Ammon's horn (tissue), 1 donor: Measurements from ENCODE around the gene FLAD1.

Experiments
- DNase-seq: peaks from one replicate; pipeline ENCODE4 v3.0.0-alpha.2; 2016; ENCODE audit warnings: low spot score

The FLAD1 gene

GRCh38 chr1:155038602-155039307 lies 55.6 kb downstream of the FLAD1 start:
- DNase-seq, result no peak

- DNase-seq, result no peak
Measured at GRCh38 chr1:155039308-155039669, 56.1 kb downstream of the FLAD1 start.

- DNase-seq, result no peak
Measured at GRCh38 chr1:155040358-155041093, 57.4 kb downstream of the FLAD1 start.
